Activated CD8-positive, alpha-beta memory T cell treated with anti-CD3 and anti-CD28 coated beads, Interleukin-2, amount 50 U/mL, for 4 hours (primary cell): ENCODE measurements around the gene RHOT2.

Experiments
- DNase-seq: peaks from one replicate; pipeline ENCODE4 v3.0.0-alpha.2; 2020

RHOT2 gene

GRCh38 chr16:667780-668518, at the start of gene RHOT2:
TSS of gene RHOT2 (plus strand) at chr16:668132. CDS start at chr16:668200, 68 bp downstream.
- DNase-seq, result peak; percentile 92

- no peak for DNase-seq
Measured at GRCh38 chr16:619476-620100, 48.3 kb upstream of the RHOT2 start.

- no peak for DNase-seq
Measured at GRCh38 chr16:620700-621525, 47.0 kb upstream of the RHOT2 start.

GRCh38 chr16:621526-622105, 46.3 kb upstream of the RHOT2 start:
- DNase-seq, result no peak

- no peak for DNase-seq
Measured at GRCh38 chr16:622920-623280, 45.0 kb upstream of the RHOT2 start.

GRCh38 chr16:624526-625070, 43.3 kb upstream of the RHOT2 start:
- no peak for DNase-seq

- DNase-seq, result no peak
Measured at GRCh38 chr16:625117-625976, 42.6 kb upstream of the RHOT2 start.

GRCh38 chr16:625977-626765, 41.8 kb upstream of the RHOT2 start:
- no peak for DNase-seq

GRCh38 chr16:626787-627453, 41.0 kb upstream of the RHOT2 start:
- DNase-seq, result no peak

- DNase-seq, result no peak
Measured at GRCh38 chr16:627454-628239, 40.3 kb upstream of the RHOT2 start.

- DNase-seq, result no peak
Measured at GRCh38 chr16:628321-629061, 39.4 kb upstream of the RHOT2 start.

- no peak for DNase-seq
Measured at GRCh38 chr16:629185-629832, 38.6 kb upstream of the RHOT2 start.

GRCh38 chr16:629833-630248, 38.1 kb upstream of the RHOT2 start:
- no peak for DNase-seq

- DNase-seq, result no peak
Measured at GRCh38 chr16:630249-630814, 37.6 kb upstream of the RHOT2 start.

- no peak for DNase-seq
Measured at GRCh38 chr16:630815-631405, 37.0 kb upstream of the RHOT2 start, which contains the start of gene WFIKKN1. TSS of gene WFIKKN1 (plus strand) at chr16:630985. CDS start at chr16:631254, 269 bp downstream.

GRCh38 chr16:631808-632358, 36.0 kb upstream of the RHOT2 start:
- DNase-seq, result no peak
